Progenitor cell of endocrine pancreas (in vitro differentiated cells): Measurements from ENCODE around the gene GALNT9. TPM values are rescaled to one million over a fixed set of nuclear protein-coding genes. Genes with fewer than 3 reads are reported as not detected.

Experiments
- DNase-seq: peaks from one replicate; pipeline ENCODE4 v3.0.0; 2021; ENCODE audit warnings: low spot score; ENCODE audit not compliant: unreplicated experiment
- H3K27ac Mint-ChIP-seq: 2 replicates; pipeline ENCODE4 v1.8.0; 2021; ENCODE audit warnings: mild to moderate bottlenecking, moderate library complexity, mixed read lengths
- H3K27me3 Mint-ChIP-seq: 2 replicates; pipeline ENCODE4 v1.8.0; 2021; ENCODE audit warnings: mixed read lengths
- H3K36me3 Mint-ChIP-seq: 2 replicates; pipeline ENCODE4 v1.8.0; 2022; ENCODE audit warnings: mixed read lengths; ENCODE audit not compliant: insufficient read depth
- H3K4me1 Mint-ChIP-seq: 2 replicates; pipeline ENCODE4 v1.8.0; 2021; ENCODE audit warnings: low read depth, mixed read lengths
- H3K4me3 Mint-ChIP-seq: 2 replicates; pipeline ENCODE4 v1.8.0; 2021; ENCODE audit warnings: low read depth, mild to moderate bottlenecking, moderate library complexity, mixed read lengths
- H3K9me3 Mint-ChIP-seq: 2 replicates; pipeline ENCODE4 v1.8.0; 2021; ENCODE audit warnings: low read depth, mixed read lengths
- CTCF ChIP-seq: fragments of 200-600 bp; sonication (generic); IDR thresholded peaks from one replicate; pipeline ENCODE4 v1.5.0; 2021; ENCODE audit warnings: antibody characterized with exemption, mild to moderate bottlenecking; ENCODE audit not compliant: unreplicated experiment
- total RNA-seq: library from RNA; stranded (reverse); gene quantifications from 2 replicates; pipeline ENCODE4 v1.2.1, GENCODE V29; 2021

The GALNT9 gene
- total RNA-seq, 1 donor from 2014 or later = 0.36 TPM

- no peak for DNase-seq
- H3K9me3 Mint-ChIP-seq = peaks cover 5% of the 10 kb centered on the region
- H3K27ac Mint-ChIP-seq = no peak overlapping the region
- no peaks in the 10 kb centered on the region for H3K36me3 Mint-ChIP-seq
- TF ChIP-seq CTCF = peak; percentile 53
- H3K4me3 Mint-ChIP-seq = no peak overlapping the region
- H3K27me3 Mint-ChIP-seq = peaks cover 65% of the 10 kb centered on the region
- no peaks in the 10 kb centered on the region for H3K4me1 Mint-ChIP-seq
These were observed 110.5 kb downstream of the GALNT9 start for GRCh38 chr12:132218915-132219314.

GRCh38 chr12:132218527-132218875 lies 110.9 kb downstream of the GALNT9 start:
- Mint-ChIP-seq H3K27ac (no peak overlapping the region), H3K27me3 (peaks cover 65% of the 10 kb centered on the region), H3K4me3 (no peak overlapping the region)

GRCh38 chr12:132217800-132218526 lies 111.4 kb downstream of the GALNT9 start:
- peaks cover 2% of the 10 kb centered on the region for H3K36me3 Mint-ChIP-seq
- no peaks in the 10 kb centered on the region for H3K4me1 Mint-ChIP-seq
- DNase-seq = no peak
- no peak for TF ChIP-seq CTCF
- no peak overlapping the region for H3K27ac Mint-ChIP-seq
- peaks cover 8% of the 10 kb centered on the region for H3K9me3 Mint-ChIP-seq
- peaks cover 69% of the 10 kb centered on the region for H3K27me3 Mint-ChIP-seq
- no peak overlapping the region for H3K4me3 Mint-ChIP-seq

More at GRCh38 chr12:132218527-132218875, 110.9 kb downstream of the GALNT9 start:
- no peak for TF ChIP-seq CTCF
- H3K9me3 Mint-ChIP-seq = peaks cover 5% of the 10 kb centered on the region
- no peaks in the 10 kb centered on the region for H3K36me3 Mint-ChIP-seq
- no peaks in the 10 kb centered on the region for H3K4me1 Mint-ChIP-seq
- no peak for DNase-seq

GRCh38 chr12:132217371-132217770 lies 112.0 kb downstream of the GALNT9 start:
- H3K9me3 Mint-ChIP-seq = peaks cover 8% of the 10 kb centered on the region
- no peak overlapping the region for H3K4me3 Mint-ChIP-seq
- H3K4me1 Mint-ChIP-seq = no peaks in the 10 kb centered on the region
- H3K27ac Mint-ChIP-seq = no peak overlapping the region
- H3K36me3 Mint-ChIP-seq = peaks cover 2% of the 10 kb centered on the region
- no peak for DNase-seq
- H3K27me3 Mint-ChIP-seq = peaks cover 68% of the 10 kb centered on the region
- no peak for TF ChIP-seq CTCF

GRCh38 chr12:132216354-132216987 lies 112.9 kb downstream of the GALNT9 start:
- peaks cover 63% of the 10 kb centered on the region for H3K27me3 Mint-ChIP-seq
- TF ChIP-seq CTCF = no peak
- peaks cover 2% of the 10 kb centered on the region for H3K36me3 Mint-ChIP-seq
- no peaks in the 10 kb centered on the region for H3K4me1 Mint-ChIP-seq
- H3K4me3 Mint-ChIP-seq = no peak overlapping the region
- no peak for DNase-seq
- peaks cover 8% of the 10 kb centered on the region for H3K9me3 Mint-ChIP-seq
- H3K27ac Mint-ChIP-seq = no peak overlapping the region
